ENCODE data around the gene COG8. TPM values are rescaled to one million over a fixed set of nuclear protein-coding genes. Genes with fewer than 3 reads are reported as not detected.

Gene COG8
- total and polyA plus RNA-seq, 4 donors: 11.2 to 37.4 (median 24.2) TPM

DNA sequence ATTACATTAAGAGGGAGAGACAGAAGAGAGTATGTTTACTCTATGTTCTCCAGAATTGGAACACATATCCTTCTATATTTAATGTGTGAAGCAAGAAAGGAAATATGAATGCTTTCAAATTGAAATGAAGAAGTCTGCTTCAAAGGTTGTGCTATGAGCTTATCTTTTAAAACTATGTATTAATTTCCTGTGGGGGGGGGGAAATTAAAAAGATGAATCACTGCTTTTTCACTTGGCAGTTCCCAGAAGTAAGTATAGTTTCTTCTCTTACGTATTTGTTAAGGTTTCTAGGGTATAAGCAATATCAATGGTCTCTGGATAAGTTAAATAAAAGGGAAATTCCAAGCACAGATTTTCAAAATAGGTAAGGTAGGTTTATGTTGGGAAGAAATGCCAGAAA is 39.4 kb upstream of the COG8 start (continued):
- TF ChIP-seq, protein P1, sequence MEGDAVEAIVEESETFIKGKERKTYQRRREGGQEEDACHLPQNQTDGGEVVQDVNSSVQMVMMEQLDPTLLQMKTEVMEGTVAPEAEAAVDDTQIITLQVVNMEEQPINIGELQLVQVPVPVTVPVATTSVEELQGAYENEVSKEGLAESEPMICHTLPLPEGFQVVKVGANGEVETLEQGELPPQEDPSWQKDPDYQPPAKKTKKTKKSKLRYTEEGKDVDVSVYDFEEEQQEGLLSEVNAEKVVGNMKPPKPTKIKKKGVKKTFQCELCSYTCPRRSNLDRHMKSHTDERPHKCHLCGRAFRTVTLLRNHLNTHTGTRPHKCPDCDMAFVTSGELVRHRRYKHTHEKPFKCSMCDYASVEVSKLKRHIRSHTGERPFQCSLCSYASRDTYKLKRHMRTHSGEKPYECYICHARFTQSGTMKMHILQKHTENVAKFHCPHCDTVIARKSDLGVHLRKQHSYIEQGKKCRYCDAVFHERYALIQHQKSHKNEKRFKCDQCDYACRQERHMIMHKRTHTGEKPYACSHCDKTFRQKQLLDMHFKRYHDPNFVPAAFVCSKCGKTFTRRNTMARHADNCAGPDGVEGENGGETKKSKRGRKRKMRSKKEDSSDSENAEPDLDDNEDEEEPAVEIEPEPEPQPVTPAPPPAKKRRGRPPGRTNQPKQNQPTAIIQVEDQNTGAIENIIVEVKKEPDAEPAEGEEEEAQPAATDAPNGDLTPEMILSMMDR (IDR thresholded peaks at IDR 0.05; ENCODE audit: low read depth, low read length, missing input control): no peak
- TF ChIP-seq FOXA1 (IDR thresholded peaks at IDR 0.05): no peak
- no peak for TF ChIP-seq FOXA2 (IDR thresholded peaks at IDR 0.05)
- no peak for TF ChIP-seq RXRA (IDR thresholded peaks at IDR 0.05)
- TF ChIP-seq, protein P2, sequence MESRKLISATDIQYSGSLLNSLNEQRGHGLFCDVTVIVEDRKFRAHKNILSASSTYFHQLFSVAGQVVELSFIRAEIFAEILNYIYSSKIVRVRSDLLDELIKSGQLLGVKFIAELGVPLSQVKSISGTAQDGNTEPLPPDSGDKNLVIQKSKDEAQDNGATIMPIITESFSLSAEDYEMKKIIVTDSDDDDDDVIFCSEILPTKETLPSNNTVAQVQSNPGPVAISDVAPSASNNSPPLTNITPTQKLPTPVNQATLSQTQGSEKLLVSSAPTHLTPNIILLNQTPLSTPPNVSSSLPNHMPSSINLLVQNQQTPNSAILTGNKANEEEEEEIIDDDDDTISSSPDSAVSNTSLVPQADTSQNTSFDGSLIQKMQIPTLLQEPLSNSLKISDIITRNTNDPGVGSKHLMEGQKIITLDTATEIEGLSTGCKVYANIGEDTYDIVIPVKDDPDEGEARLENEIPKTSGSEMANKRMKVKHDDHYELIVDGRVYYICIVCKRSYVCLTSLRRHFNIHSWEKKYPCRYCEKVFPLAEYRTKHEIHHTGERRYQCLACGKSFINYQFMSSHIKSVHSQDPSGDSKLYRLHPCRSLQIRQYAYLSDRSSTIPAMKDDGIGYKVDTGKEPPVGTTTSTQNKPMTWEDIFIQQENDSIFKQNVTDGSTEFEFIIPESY (IDR thresholded peaks at IDR 0.05): no peak
- TF ChIP-seq EGR1 (IDR thresholded peaks at IDR 0.05; ENCODE audit: low read depth in 2 of 2): no peak

DNA sequence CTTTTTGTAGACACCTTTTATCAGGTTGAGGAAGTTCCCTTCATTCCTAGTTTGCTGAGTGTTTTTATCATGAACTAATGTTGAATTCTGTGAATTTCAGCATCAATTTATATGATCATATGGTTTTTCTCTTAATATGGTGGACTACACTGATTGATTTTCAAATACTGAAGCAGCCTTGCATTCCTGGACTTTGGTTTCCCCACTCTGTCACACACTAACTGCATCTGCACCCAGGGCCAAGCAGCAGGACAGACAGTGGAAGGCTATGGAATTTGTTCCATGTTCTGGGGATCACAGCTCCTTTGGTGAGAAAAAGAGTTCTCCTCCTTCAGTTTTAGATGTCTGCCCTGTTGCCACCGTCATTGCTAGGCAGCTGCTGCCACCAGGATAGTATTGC is 38.7 kb upstream of the COG8 start:
- Histone ChIP-seq H3K27me3 (ENCODE audit: control insufficient read depth in 4 of 4, insufficient read depth in 4 of 4, low read length in 3 of 4) (no peaks in the 10 kb centered on the region), H3K4me1 (ENCODE audit: control insufficient read depth in 4 of 4, insufficient read depth in 4 of 4, low read length in 3 of 4) (peaks cover 0 to 9% (median 6%) of the 10 kb centered on the region in 4 donors), H3K27ac (ENCODE audit: low read depth in 1 of 2, low read length in 2 of 2) (no peak overlapping the region), H3K4me3 (ENCODE audit: low read depth in 1 of 3, low read length in 3 of 3) (no peak overlapping the region), H3K36me3 (ENCODE audit: control insufficient read depth in 4 of 4, insufficient read depth in 3 of 4, low read depth in 1 of 4, low read length in 3 of 4) (peaks cover 5 to 41% (median 33%) of the 10 kb centered on the region in 4 donors), H3K9ac (ENCODE audit: low read depth in 1 of 2, low read length in 2 of 2) (no peak overlapping the region), H3K9me3 (ENCODE audit: control insufficient read depth in 4 of 4, low read length in 3 of 4) (no peaks in the 10 kb centered on the region)
- no peak for TF ChIP-seq EGR1 (IDR thresholded peaks at IDR 0.05; ENCODE audit: low read depth in 2 of 2)
- no peak for TF ChIP-seq FOXA1 (IDR thresholded peaks at IDR 0.05)
- TF ChIP-seq NR2F2 (IDR thresholded peaks at IDR 0.05): no peak
- TF ChIP-seq, protein P1 (IDR thresholded peaks at IDR 0.05; ENCODE audit: low read depth, low read length, missing input control): no peak
- DNase-seq (ENCODE audit: low spot score): no peak
- 100% methylated on average over 1 of the region's 1 CpG for WGBS

DNA sequence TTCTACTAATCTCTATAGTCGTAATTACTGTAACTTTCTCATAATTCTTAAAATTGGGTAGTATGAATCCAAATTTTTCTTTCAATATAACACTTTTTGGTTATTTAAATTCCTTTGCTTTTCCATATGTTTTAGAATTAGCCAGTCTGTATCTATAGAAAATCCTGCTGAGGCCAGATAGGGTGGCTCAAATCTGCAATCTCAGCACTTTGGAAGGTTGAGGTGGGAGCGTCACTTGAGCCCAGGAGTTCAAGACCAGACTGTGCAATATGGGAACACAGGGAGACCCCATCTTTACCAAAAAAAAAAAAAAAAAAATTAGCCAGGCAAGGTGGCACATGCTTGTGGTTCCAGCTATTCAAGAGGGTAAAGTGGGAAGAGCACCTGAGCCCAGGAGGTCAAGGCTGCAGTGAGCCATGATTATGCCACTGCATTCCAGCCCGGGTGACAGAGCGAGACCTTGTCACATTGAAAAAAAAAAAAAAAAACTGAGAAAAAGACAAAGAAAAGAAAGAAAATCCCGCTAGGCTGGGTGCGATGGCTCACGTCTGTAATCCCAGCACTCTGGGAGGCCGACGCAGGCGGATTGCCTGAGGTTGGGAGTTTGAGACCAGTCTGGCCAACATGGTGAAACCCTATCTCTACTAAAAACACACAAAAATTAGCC is 37.2 kb upstream of the COG8 start:
- no peak for DNase-seq (ENCODE audit: low spot score)
- H3K27ac ChIP-seq (ENCODE audit: low read depth in 1 of 2, low read length in 2 of 2): no peak overlapping the region
- no peak overlapping the region for H3K9ac ChIP-seq (ENCODE audit: low read depth in 1 of 2, low read length in 2 of 2)
- peaks cover 0 to 14% (median 10%) of the 10 kb centered on the region in 4 donors for H3K4me1 ChIP-seq (ENCODE audit: control insufficient read depth in 4 of 4, insufficient read depth in 4 of 4, low read length in 3 of 4)
- 96% methylated on average over 10 of the region's 10 CpGs for WGBS
- no peaks in the 10 kb centered on the region for H3K9me3 ChIP-seq (ENCODE audit: control insufficient read depth in 4 of 4, low read length in 3 of 4)
- peaks cover 3 to 30% (median 27%) of the 10 kb centered on the region in 4 donors for H3K36me3 ChIP-seq (ENCODE audit: control insufficient read depth in 4 of 4, insufficient read depth in 3 of 4, low read depth in 1 of 4, low read length in 3 of 4)
- H3K27me3 ChIP-seq (ENCODE audit: control insufficient read depth in 4 of 4, insufficient read depth in 4 of 4, low read length in 3 of 4): no peaks in the 10 kb centered on the region
- no peak overlapping the region for H3K4me3 ChIP-seq (ENCODE audit: low read depth in 1 of 3, low read length in 3 of 3)
- TF ChIP-seq FOXA1 (IDR thresholded peaks at IDR 0.05): no peak
- TF ChIP-seq HNF4G (IDR thresholded peaks at IDR 0.05): no peak
- no peak for TF ChIP-seq YY1 (IDR thresholded peaks at IDR 0.05)
- TF ChIP-seq FOXA2 (IDR thresholded peaks at IDR 0.05): no peak
- no peak for TF ChIP-seq RAD21 (IDR thresholded peaks at IDR 0.05)
- no peak for TF ChIP-seq GABPA (IDR thresholded peaks at IDR 0.05 in 1 of 2, conservative IDR thresholded peaks at IDR 0.05 in 1 of 2)
- TF ChIP-seq HNF4A (conservative IDR thresholded peaks at IDR 0.05): no peak
- TF ChIP-seq NR2F2 (IDR thresholded peaks at IDR 0.05): no peak
- no peak for TF ChIP-seq SP1 (IDR thresholded peaks at IDR 0.05)
- TF ChIP-seq, protein P3, sequence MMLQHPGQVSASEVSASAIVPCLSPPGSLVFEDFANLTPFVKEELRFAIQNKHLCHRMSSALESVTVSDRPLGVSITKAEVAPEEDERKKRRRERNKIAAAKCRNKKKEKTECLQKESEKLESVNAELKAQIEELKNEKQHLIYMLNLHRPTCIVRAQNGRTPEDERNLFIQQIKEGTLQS (IDR thresholded peaks at IDR 0.05): no peak
- TF ChIP-seq RXRA (IDR thresholded peaks at IDR 0.05): no peak
- TF ChIP-seq TAF1 (conservative IDR thresholded peaks at IDR 0.05): no peak
- TF ChIP-seq REST (IDR thresholded peaks at IDR 0.05): no peak
- TF ChIP-seq, protein P1 (IDR thresholded peaks at IDR 0.05; ENCODE audit: low read depth, low read length, missing input control): no peak
- TF ChIP-seq EGR1 (IDR thresholded peaks at IDR 0.05; ENCODE audit: low read depth in 2 of 2): no peak
- no peak for TF ChIP-seq JUND (IDR thresholded peaks at IDR 0.05)
